GM19452 (cell line): Measurements from ENCODE around the gene POLR3F.
"Not testable (repeated sequence)": the region's sequence is repeated elsewhere in the genome, so short reads cannot be mapped to it uniquely, and the experiment has no call there.

Source experiments
- ATAC-seq: cut with Tn5 transposase; IDR thresholded peaks from one replicate; pipeline ENCODE4 v1.9.1; 2021; ENCODE audit not compliant: unreplicated experiment

POLR3F gene

GRCh38 chr20:18466894-18467730 is at the start of gene POLR3F, which contains the start of gene DZANK1:
Gene POLR3F, plus strand, starts transcription at chr20:18467390. Its CDS starts 117 bp downstream, at chr20:18467507.
Gene DZANK1, minus strand, starts transcription at chr20:18467030. Its CDS starts 1,672 bp downstream, at chr20:18465358.
- peak; percentile 96 for ATAC-seq

- ATAC-seq = no peak
Measured at GRCh38 chr20:18421608-18422007, 45.6 kb upstream of the POLR3F start.

GRCh38 chr20:18427214-18427613 is 40.0 kb upstream of the POLR3F start:
- ATAC-seq = no peak

GRCh38 chr20:18428490-18429173 is 38.6 kb upstream of the POLR3F start:
- ATAC-seq = no peak

GRCh38 chr20:18430172-18430826 is 36.9 kb upstream of the POLR3F start:
- ATAC-seq = no peak

GRCh38 chr20:18431206-18431605 is 36.0 kb upstream of the POLR3F start:
- no peak for ATAC-seq

GRCh38 chr20:18436847-18437246 is 30.3 kb upstream of the POLR3F start:
- no peak for ATAC-seq

- ATAC-seq = no peak
Measured at GRCh38 chr20:18440403-18440802, 26.8 kb upstream of the POLR3F start.

- ATAC-seq = no peak
Measured at GRCh38 chr20:18443886-18444285, 23.3 kb upstream of the POLR3F start.

GRCh38 chr20:18456600-18456999 is 10.6 kb upstream of the POLR3F start:
- no peak for ATAC-seq

- peak; percentile 39 for ATAC-seq
Measured at GRCh38 chr20:18465536-18466200, 1.5 kb upstream of the POLR3F start.

GRCh38 chr20:18466574-18466893 is 656 bp upstream of the POLR3F start:
- peak; percentile 10 for ATAC-seq

- ATAC-seq = no peak
Measured at GRCh38 chr20:18477218-18477617, 10.0 kb downstream of the POLR3F start.

- no peak for ATAC-seq
Measured at GRCh38 chr20:18477821-18478220, 10.6 kb downstream of the POLR3F start.

- no peak for ATAC-seq
Measured at GRCh38 chr20:18481596-18481995, 14.4 kb downstream of the POLR3F start.

GRCh38 chr20:18488301-18488700 is 21.1 kb downstream of the POLR3F start:
- ATAC-seq = no peak

- ATAC-seq = no peak
Measured at GRCh38 chr20:18496042-18496441, 28.9 kb downstream of the POLR3F start.

GRCh38 chr20:18496740-18497592 is 29.8 kb downstream of the POLR3F start, which contains the start of gene RBBP9:
Gene RBBP9, minus strand, starts transcription at chr20:18497225. Its CDS starts 58 bp downstream, at chr20:18497167.
- peak; percentile 96 for ATAC-seq

- ATAC-seq = no peak
Measured at GRCh38 chr20:18497603-18498002, 30.4 kb downstream of the POLR3F start.

- not testable (repeated sequence) for ATAC-seq
Measured at GRCh38 chr20:18501672-18502071, 34.5 kb downstream of the POLR3F start.
